SKM-1 (cell line): ENCODE measurements around the gene RNF144A.
"Not testable (repeated sequence)": the region's sequence is repeated elsewhere in the genome, so short reads cannot be mapped to it uniquely, and the experiment has no call there.

Source experiments
- DNase-seq: peaks from one replicate; lab custom pipeline; 2025; ENCODE audit not compliant: unreplicated experiment; lab: John Stamatoyannopoulos, UW

The RNF144A gene

GRCh38 chr2:6927753-6928152 lies 10.5 kb downstream of the RNF144A start:
- DNase-seq: no peak

DNA sequence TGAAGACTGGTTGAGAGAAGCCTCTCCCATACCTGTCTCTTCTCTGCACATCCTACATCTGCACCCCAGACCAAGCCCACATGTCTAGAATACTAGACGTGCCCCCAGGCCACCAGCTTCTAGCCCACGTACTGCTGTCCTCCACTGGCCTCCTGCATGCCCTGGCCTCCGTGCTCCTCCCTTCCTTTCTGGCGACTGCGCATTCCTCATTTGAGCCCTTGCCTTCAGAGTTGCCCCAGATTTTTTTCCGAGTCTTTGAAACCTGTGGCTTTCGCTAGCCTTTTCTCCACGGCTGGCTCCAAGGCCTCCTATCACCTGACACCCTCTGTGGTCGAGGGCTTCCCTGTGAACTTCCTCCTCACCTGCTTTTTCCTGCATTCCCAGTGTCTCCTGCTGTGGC lies 11.2 kb downstream of the RNF144A start:
- no peak for DNase-seq

DNA sequence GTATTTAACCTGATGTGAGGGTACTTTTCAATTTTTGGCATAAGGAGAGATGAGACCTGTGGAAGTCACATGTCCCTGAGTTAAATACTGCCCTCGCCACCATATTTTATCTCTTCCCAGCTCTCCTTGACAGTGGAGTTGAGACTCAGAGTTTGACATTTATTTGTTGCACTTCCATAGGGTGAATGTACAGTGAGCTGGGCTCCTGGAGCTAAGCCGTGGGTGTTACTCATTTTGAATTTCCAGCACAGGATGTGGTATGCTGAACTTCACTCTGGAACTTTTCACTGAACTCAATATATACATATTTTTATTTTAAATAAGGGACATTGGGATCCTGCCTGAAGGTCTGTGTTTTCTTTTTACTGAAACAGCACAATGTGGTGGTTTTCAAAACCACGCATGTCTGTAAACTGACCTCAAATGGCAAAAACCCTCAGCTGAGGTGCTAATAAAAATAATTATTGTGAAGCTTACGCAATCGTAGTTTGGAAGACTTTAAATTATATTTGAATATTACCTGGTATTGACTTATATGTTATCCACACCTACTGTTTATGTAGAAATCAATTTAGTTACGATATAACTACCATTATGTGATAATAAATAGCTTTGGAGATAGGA lies 12.1 kb downstream of the RNF144A start:
- no peak for DNase-seq

GRCh38 chr2:6930923-6931647 lies 13.9 kb downstream of the RNF144A start:
- no peak for DNase-seq

GRCh38 chr2:6931753-6932152 lies 14.5 kb downstream of the RNF144A start:
- DNase-seq: no peak

GRCh38 chr2:6932206-6932605 lies 15.0 kb downstream of the RNF144A start:
- no peak for DNase-seq

DNA sequence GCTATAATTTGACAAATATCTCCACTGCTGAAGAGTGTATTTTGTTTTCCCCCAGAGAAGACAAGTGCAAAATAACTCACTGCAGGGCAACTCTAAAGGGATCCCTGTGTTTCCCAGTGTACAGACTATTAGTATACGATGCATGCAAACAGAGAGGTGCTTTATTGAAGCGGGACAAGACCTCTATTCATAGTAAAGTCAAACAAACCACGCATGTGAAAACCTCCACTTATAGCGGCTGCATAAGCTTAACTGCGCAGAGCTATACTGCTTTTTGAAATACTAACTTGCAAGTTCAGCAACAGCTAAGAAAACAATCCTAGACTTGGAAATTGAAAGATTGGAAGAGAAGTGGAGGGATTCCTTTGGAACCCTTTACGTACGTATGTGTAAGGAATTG lies 15.6 kb downstream of the RNF144A start:
- DNase-seq: no peak

DNA sequence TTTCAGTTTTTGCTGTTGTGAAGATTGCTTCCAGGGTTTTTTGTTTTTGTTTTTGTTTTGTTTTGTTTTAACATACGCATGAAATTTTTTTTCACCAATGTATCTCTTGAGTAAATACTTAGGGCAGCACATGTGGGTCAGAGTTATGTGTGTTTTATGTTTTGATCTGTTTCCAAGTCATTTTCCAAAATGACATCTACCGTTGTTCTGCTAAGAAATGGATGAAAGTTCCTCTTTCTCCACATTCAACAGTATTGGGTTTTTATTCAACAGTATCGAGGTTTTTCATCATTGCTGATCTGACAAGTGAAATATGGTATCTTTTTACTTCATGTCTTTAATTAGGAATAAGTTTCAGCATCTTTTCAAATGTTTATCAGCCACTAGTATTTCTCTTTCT lies 16.7 kb downstream of the RNF144A start:
- no peak for DNase-seq

GRCh38 chr2:6934345-6934744 lies 17.1 kb downstream of the RNF144A start:
- no peak for DNase-seq

- DNase-seq: peak; percentile 79
Observed at GRCh38 chr2:6934758-6935651, 17.8 kb downstream of the RNF144A start.

DNA sequence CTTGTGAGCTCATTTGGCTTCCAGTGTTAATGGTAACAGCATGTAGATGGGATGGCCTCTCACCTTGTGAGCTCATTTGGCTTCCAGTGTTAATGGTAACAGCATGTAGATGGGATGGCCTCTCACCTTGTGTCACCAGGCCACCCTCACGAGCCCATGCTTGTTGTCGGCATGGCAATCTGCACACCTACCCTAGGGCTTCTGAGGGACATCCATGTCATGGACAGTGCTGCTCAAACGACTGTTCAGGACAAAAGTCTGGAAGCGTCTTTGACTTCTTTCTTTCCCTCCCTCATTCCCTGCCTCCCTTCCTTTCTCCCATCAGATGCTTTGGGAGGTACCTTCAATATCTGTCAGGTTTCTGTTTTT lies 18.4 kb downstream of the RNF144A start:
- DNase-seq: not testable (repeated sequence)

GRCh38 chr2:6937157-6937556 lies 19.9 kb downstream of the RNF144A start:
- no peak for DNase-seq

DNA sequence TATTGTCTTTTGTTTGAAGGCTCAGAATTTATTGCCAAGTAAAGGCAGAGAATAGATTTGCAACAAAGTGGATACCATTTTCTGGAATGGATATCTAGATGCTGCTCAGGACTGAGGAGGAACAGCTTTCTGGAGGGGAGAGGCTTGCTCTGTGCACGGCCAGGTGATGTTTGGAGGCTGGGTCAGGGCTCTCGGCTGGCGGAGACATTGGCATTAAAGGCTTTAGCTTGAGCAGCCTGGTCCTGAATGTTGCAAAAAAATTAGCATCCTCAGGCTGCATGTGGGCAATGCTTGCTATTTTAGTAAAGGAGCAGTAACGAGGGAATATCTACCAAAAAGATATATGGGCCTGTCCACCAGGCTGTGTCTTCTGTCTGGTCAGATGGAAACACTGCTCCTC lies 20.4 kb downstream of the RNF144A start:
- DNase-seq: no peak

GRCh38 chr2:6939071-6939470 lies 21.9 kb downstream of the RNF144A start:
- no peak for DNase-seq

DNA sequence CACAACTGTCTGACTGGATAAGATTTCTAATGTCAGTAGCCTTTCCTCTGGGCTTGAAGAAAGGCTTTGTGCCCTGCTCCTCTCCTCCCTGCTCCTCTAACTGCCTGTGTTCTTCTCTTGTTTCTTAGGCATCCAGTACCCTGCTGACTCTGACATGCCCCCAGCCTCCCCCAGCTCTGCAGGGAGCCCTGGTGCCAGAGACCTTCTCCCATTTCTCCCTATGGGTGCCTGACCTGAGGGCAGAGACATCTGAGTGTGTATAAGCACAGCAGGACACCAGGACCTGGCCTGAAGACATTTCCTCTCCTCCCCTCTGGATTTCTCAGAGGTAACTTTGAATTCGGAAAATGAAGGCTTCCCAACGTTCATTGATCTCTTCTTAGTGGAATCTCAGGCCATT lies 23.6 kb downstream of the RNF144A start:
- DNase-seq: no peak

DNA sequence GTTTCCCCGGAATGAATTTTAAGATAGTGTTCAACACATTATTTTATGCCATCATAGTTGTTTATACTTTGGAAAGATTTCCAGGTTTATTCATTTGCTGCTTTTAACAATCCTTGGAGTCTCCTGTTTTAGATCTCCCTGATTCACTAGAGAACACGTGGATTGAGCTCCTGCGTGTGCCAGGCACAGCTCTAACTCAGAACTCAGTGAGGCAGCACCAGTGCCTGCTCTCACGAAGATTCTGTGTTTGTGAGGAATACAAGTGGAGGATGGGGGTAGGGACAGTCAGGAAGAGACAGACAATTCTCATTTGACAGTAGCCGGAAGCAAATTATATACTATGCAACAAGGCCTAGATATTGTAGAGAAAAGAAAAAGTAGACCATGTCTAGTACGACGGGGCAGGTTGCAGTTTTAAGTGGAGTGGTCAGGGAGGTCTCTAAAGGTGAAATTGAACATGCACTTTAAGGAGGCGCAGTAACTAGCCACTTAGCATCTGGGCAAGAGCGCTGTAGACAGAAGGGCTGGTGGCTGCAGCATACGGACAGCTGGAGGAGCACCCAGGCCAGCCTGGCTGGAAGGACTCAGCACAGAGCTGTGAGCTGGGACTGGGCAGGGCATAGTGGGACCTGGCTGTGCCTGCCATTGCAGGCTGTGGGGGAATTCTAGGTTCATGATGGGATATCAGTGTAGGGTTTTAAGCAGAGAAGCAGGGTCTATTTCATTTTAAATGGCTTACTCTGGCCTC lies 24.3 kb downstream of the RNF144A start:
- DNase-seq: no peak

DNA sequence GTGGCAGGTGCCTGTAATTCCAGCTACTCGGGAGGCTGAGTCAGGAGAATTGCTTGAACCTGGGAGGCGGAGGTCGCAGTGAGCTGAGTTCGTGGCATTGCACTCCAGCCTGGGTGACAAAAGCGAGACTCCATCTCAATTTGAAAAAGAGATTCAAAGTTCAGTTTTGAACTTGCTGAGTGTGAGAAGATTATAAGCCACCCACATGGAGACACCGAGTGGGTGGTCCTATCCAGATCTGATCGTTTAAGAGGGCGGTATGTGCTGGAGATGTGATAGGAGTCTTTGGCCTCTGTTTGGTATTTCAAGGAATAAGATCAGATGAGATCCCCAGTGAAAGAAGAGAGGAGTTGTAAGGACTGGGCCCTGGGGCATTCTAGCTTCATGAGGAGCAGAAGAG lies 25.6 kb downstream of the RNF144A start:
- no peak for DNase-seq

DNA sequence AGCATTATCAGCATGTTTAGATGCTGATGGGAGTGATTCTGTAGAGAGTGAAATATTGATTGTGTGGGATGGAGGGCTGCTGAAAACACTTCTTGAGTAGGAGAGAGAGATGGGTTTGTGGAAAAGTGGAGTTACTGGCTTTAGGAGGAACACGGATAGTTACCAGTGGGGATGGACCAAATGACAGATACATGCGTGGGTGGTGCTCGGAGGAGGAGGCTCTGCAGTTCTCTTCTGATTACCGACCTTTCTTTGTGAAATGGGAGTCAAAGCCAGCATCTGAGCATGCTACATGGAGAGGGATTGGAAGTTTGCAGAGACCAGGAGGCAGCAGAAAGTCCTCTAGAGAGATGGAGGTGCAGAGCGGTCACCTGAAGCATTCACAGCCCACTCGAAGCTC lies 26.3 kb downstream of the RNF144A start:
- DNase-seq: no peak

GRCh38 chr2:6943971-6944370 lies 26.8 kb downstream of the RNF144A start:
- no peak for DNase-seq

DNA sequence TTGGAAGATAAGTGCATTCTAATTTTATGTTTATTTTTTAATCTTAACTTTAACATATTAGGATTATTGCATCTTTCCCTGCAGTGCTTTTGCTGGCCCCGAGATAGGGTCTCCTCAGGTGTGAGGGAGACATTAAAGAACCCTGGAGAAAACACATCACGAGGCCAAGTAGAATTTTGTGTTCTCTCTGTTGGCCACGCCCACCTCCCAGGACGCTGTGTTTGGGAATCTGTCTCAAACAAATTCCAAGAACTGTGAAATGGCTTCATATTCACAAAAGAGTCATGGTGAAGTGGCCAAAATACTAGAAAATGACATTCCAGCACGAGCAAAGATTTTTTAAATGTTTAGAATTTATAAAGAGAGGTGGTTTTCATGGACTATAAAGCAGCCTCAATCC lies 27.3 kb downstream of the RNF144A start:
- DNase-seq: no peak

DNA sequence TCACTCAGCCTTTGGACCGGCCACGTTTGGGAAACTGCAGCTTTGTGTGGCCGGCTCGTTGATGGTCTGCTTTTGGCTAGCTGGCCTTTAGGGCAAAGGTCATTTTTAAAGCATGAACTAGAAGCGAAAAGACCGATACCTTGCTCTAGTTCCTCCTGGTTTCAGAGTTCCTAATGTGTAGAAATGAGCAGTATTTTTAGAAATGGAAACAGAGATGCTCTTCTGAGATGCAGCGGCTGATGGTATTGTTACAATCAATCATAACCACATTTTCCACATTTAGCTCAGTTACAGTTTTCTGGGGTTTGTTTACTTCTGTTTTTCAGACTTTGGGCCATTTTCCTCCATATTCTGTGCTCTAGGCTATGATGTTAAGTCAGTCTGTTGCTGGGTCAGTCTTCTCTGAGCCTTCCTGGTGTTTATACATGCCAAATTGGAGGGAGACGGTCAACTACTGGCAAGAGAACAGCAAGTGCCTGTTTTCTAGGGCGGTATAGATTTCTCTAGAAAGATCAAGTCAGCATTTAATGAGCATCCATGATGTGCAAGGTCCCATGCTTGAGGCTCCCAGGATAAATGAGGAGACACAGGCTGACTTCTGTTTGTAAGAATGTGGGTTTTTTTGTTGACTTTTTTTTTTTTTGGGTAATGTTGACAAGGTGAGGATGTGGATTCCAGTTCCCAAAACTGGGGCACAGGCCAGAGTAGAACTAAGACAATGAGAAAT lies 28.0 kb downstream of the RNF144A start:
- DNase-seq: peak; percentile 36
